SJSA1 (cell line): ENCODE results near the gene CUBN. TPM values are rescaled to one million over a fixed set of nuclear protein-coding genes. Genes with fewer than 3 reads are reported as not detected.

ENCODE experiments used
- DNase-seq, 2 experiments: peaks; one replicate each; pipeline ENCODE4 v3.0.0-alpha.2; 2015 to 2020; ENCODE audit warnings: low spot score in 2 of 2, low read depth in 1 of 2
- H3K27ac ChIP-seq: fragments of 250-450 bp; sonication (Bioruptor Pico); 2 replicates; pipeline ENCODE4 v1.5.1; 2020; ENCODE audit warnings: mild to moderate bottlenecking, moderate library complexity
- H3K27me3 ChIP-seq: fragments of 250-450 bp; sonication (Bioruptor Pico); replicated peaks from 2 replicates; pipeline ENCODE4 v1.5.1; 2020; ENCODE audit warnings: mild to moderate bottlenecking, moderate library complexity
- H3K36me3 ChIP-seq: fragments of 250-450 bp; sonication (Bioruptor Pico); 2 replicates; pipeline ENCODE4 v1.5.1; 2020; ENCODE audit warnings: mild to moderate bottlenecking
- H3K4me1 ChIP-seq: fragments of 250-450 bp; sonication (Bioruptor Pico); replicated peaks from 2 replicates; pipeline ENCODE4 v1.6.1; 2021; ENCODE audit warnings: mild to moderate bottlenecking
- H3K4me3 ChIP-seq: fragments of 250-450 bp; sonication (Bioruptor Pico); 2 replicates; pipeline ENCODE4 v1.5.1; 2020; ENCODE audit warnings: mild to moderate bottlenecking
- H3K9me3 ChIP-seq: fragments of 250-450 bp; sonication (Bioruptor Pico); replicated peaks from 2 replicates; pipeline ENCODE4 v1.5.1; 2020; ENCODE audit warnings: mild to moderate bottlenecking
- total RNA-seq: library from RNA; depleted of rRNA; stranded (reverse); fragments of >200 nt; shearing (Covaris generic); gene quantifications from 2 replicates; pipeline ENCODE4 v1.2.3, GENCODE V29; 2014

Gene CUBN
- total RNA-seq, 1 experiment from 2014 or later: 0.74 TPM

DNA sequence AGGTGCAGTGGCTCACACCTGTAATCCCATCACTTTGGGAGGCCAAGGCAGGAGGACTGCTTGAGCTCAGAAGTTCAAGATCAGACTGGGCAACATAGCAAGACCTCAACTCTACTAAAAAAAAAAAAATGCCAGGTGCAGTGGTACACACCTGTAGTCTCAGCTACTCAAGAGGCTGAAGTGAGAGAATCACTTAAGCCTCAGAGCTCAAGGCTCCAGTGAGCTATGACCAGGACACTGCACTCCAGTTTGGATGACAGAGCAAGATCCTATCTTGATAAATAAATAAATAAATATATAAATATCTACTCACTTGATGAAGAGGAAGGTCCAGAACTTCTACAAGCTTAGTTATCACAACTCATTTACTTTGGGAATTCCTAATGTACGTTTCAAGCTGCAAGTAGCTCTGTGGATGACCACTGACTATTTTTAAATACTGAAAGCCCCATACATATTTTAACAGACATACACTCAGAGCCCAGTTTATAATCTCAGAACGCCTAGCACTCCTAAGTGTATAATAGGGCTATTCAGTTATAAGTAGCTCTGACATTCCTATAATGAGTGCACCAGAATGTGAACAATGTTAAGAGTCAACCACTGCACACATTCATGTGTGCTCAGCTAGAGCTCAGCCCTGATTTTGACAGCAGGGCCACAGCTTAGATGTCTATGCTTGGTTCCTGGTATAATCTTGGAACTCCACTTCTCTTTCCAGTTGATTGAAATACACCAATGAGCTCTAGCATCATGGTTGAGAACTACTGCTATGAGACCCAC, 119.1 kb downstream of the CUBN start:
- H3K36me3 ChIP-seq: no peaks in the 10 kb centered on the region
- H3K27ac ChIP-seq: no peak overlapping the region
- no peaks in the 10 kb centered on the region for H3K27me3 ChIP-seq
- no peak for DNase-seq
- H3K4me3 ChIP-seq: no peak overlapping the region
- peaks cover 3% of the 10 kb centered on the region; the same call in 1 of the 2 replicates for H3K9me3 ChIP-seq
- H3K4me1 ChIP-seq: peaks cover 21% of the 10 kb centered on the region

DNA sequence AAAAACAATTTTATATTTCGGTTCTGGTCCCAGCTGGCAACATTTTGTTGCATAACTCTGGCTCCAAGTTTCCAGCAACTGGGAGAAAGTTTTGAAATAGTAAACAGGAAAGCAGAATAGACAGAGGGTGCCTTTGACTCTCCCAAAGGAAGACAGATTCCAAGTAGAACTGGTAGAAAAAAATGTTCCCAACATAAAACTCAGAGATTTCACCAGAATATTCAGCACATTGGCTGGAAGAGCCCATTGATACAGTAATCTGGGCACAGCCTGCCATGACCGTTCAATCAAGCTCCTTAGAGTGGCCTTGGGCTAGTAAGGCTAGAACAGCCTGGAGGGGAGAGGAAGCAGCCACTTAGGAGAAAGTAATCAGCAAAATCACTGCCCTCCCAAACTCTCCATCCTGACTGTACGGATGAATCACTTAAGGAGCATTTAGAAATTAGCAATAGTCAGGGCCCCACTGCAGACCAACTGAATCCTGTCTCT, 120.4 kb downstream of the CUBN start:
- Histone ChIP-seq H3K27ac (peak overlapping the region; percentile 65), H3K4me1 (peaks cover 21% of the 10 kb centered on the region), H3K4me3 (no peak overlapping the region), H3K27me3 (no peaks in the 10 kb centered on the region), H3K9me3 (peaks cover 3% of the 10 kb centered on the region; the same call in 1 of the 2 replicates), H3K36me3 (no peaks in the 10 kb centered on the region)
- DNase-seq: peak; percentile 55 to 57

DNA sequence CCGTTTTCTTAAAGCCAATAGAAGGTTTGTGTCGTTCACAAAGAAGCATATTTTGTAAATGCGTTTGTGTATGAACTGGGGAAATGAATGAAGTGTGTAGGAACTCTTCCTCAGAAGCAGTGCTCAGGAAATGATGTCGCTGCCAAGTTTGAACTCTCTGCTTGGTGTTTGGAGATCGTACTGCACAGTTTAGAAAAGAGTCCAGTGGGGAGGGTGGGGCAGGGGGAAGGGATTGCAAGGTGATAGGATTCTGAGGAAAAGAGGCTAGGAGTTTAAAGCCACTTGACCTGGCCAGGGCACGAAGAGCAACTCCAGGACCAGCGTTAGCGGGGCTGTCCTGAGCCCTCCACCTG, 122.2 kb downstream of the CUBN start:
- Histone ChIP-seq H3K4me1 (peaks cover 28% of the 10 kb centered on the region), H3K27me3 (no peaks in the 10 kb centered on the region), H3K36me3 (no peaks in the 10 kb centered on the region), H3K9me3 (peaks cover 3% of the 10 kb centered on the region; the same call in 1 of the 2 replicates), H3K4me3 (no peak overlapping the region), H3K27ac (no peak overlapping the region)
- DNase-seq: no peak

DNA sequence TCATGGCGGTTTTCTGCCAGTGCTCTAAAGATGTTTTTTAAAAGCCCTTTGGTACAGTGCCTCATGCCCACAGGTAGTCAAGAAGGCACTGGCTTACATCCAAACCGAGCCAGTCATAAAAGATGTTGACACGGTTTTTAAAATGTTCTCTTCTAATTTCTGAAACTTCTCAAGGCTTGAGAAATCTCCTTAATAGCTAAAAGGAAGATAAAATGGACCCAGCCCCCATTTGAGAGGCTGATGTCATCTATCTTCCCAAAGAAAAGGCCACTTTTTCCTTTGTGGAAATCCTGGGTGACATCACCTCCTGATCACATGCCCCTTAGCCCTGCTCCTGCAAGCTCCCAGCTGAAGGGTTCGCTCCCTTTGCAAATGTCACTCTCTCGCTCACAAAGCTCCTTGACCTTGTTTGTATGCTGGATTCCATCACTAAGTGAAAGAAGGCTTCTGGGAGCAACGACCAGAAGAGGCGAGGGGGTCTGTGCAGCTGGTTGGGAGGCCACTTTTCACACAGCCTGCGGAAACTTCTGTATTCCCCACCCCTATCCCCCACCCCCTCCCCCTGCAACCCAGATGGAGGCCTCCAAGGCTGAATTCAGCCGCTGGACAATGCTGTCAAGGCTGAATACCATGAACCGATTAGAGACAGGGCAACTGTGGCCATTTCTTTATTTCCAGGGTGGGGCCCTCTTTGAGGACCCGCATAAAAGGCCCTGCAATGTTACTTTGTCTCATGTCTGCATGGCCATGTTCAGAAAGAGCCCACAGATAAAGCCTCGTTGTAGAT, 122.8 kb downstream of the CUBN start:
- no peaks in the 10 kb centered on the region for H3K36me3 ChIP-seq
- H3K27ac ChIP-seq: 0 out of 2 replicates have a peak overlapping the region, but pooled peaks have one; percentile 11
- H3K4me3 ChIP-seq: no peak overlapping the region
- H3K9me3 ChIP-seq: peaks cover 3% of the 10 kb centered on the region; the same call in 1 of the 2 replicates
- H3K27me3 ChIP-seq: no peaks in the 10 kb centered on the region
- peaks cover 29% of the 10 kb centered on the region for H3K4me1 ChIP-seq
- no peak for DNase-seq

DNA sequence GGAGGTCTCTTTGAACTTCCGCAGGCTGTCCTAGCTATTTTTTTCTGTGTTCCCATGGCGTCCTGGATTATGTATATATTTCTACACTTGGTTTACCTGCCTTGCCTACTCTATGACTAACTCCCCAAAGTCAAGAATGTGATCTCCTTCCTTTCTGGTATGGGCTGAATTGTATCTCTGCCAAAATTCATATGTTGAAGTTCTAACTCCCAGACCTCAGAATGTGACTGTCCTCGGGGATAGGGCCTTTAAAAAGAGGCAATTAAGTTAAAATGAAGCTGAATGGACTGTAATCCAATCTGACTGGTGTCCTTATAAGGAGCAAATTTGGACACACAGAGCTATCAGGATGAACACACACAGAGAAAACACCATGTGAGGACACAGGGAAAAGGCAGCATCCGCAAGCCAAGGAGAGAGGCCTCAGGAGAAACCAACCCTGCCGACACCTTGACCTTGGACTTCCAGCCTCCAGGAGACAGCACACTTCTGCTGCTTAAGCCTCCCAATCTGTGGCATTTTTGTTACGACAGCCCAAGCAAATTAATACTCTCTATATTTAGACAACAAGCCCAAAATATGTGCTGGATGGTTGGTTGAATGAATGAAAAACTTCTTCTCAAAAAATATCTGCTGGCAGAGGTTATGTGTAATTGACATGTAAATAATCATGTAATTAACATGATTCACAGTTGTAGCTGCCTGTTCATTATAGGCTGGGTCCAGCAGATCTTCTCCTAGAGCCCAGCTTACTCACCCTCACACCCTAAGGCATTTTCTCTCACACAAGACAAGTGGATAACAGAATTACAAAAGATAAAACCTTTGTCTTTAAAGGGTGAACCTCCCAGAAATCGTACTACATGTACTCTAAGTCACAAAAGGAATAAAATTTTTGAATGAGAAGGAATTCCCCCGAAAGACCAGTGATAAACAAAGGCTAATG, 123.7 kb downstream of the CUBN start:
- Histone ChIP-seq H3K4me3 (no peak overlapping the region), H3K9me3 (peaks cover 3% of the 10 kb centered on the region; the same call in 1 of the 2 replicates), H3K4me1 (peaks cover 29% of the 10 kb centered on the region), H3K27me3 (no peaks in the 10 kb centered on the region), H3K36me3 (no peaks in the 10 kb centered on the region), H3K27ac (0 out of 2 replicates have a peak overlapping the region, but pooled peaks have one; percentile 11)
- no peak for DNase-seq

DNA sequence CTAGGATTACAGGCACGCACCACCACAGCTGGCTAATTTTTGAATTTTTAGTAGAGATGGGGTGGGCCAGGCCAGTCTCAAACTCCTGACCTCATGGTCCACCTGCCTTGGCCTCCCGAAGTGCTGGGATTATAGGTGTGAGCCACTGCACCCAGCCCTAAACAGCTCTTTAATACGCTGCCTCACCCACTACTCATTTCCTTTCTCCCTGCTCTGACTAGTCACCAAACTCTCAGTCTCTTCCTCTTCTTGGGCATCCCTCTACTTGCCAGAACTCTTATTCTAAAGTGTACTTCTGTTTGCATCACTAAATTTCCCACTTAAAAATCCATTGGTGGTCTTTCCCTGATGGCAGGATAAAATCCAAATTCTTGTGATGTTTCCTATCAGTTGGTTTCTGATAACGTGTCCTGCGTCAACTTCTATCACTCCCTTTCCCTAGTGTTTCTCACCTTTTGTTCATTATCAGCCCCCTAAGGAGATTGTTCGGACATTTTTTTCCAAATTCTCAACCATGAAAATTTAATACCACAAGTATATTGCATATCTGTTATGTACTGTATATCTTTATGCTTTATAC, 124.7 kb downstream of the CUBN start:
- Histone ChIP-seq H3K27me3 (no peaks in the 10 kb centered on the region), H3K9me3 (0 out of 2 replicates have a peak, but pooled peaks cover 3% of the 10 kb centered on the region), H3K4me1 (peaks cover 26% of the 10 kb centered on the region), H3K36me3 (no peaks in the 10 kb centered on the region), H3K4me3 (no peak overlapping the region), H3K27ac (no peak overlapping the region)
- DNase-seq: no peak

DNA sequence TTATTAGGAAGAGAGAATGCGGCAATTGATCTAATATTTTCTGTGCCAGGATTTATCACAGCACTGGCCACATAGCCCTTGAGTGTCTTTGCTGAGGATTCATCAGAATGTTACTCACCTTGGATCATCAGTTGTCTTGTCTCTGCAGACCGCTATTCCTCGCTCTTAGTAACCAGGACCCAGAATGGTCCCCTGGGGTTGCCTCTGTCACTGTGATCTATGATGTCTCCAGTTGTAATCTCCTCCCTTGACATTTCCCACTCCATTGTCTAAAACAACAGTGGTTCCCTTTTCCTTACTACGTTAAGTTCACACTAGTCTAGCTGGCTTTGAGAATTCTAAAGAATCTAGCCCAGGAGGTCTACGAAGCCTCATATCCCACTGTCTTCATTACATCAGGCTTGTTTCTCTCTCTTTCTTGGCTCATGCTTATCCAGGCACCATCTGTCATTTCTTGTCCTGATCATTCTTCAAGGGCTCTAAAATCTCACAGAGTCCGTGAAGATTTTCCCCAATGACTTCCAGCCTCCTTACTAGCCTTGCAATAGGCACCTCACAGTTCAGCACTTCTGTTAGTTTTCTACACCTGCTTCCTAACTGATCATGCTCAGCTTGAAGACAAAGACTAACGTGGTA, 125.8 kb downstream of the CUBN start:
- Histone ChIP-seq H3K4me3 (no peak overlapping the region), H3K27me3 (no peaks in the 10 kb centered on the region), H3K4me1 (peaks cover 14% of the 10 kb centered on the region), H3K9me3 (no peaks in the 10 kb centered on the region), H3K36me3 (no peaks in the 10 kb centered on the region), H3K27ac (no peak overlapping the region)
- no peak for DNase-seq

DNA sequence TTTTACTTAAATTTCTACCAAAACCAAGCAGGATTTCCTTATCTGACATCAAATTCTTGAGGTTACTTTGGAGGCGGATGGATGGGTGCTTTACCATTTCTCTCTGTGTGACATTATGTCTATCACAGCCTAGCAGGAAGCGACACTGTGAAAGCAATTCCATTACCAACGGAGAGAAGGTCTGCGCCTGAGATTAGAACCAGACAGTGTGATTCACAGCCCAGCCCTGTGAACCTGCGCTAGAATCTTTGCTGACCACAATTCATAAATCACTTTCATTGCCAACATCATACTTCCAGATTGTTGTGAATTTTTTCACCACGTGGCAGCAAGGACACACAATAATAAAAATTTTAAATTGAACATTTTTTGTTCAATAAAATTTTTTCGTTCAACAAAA, 126.5 kb downstream of the CUBN start:
- no peak for DNase-seq
- H3K9me3 ChIP-seq: no peaks in the 10 kb centered on the region
- peaks cover 17% of the 10 kb centered on the region for H3K4me1 ChIP-seq
- no peak overlapping the region for H3K27ac ChIP-seq
- no peaks in the 10 kb centered on the region for H3K36me3 ChIP-seq
- H3K4me3 ChIP-seq: no peak overlapping the region
- no peaks in the 10 kb centered on the region for H3K27me3 ChIP-seq

DNA sequence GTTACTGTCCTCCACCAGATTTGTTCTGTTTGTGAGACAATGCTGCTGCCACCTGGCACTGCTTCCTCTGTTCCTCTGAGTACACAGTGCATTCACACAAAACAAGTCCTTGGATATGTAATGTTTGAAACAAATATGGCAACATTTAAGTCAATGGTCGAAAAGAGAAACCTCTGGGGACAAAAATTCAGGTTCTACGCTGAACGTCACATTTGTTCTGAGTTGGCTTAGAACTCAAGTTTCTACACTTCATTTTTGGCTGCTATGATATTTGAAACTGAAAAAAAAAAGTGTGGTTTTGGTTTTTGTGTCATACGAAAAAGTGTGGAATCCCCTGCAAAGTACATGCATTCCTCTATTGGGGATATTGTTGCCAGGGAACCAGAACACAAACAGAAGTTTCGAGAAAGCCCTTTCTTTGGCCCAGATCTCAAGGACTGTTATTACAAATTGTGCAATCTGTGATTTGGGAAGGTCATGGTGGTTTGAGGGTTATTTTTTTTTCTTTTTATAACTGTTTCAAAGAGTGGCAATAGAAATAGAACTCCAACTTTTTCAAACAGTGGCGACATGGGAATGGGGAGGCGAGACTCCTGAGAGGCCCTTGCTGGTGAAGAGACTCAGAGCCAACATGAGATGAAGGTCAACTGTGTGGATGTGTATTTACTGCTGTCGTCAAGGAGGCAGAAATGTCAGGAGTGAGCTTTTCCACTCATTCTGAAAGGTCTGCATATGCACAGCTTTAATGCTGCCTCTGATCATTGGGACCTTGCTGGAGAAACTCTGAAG, 127.5 kb downstream of the CUBN start:
- Histone ChIP-seq H3K36me3 (no peaks in the 10 kb centered on the region), H3K4me1 (peaks cover 17% of the 10 kb centered on the region), H3K4me3 (no peak overlapping the region), H3K9me3 (no peaks in the 10 kb centered on the region), H3K27ac (no peak overlapping the region), H3K27me3 (no peaks in the 10 kb centered on the region)
- no peak for DNase-seq

DNA sequence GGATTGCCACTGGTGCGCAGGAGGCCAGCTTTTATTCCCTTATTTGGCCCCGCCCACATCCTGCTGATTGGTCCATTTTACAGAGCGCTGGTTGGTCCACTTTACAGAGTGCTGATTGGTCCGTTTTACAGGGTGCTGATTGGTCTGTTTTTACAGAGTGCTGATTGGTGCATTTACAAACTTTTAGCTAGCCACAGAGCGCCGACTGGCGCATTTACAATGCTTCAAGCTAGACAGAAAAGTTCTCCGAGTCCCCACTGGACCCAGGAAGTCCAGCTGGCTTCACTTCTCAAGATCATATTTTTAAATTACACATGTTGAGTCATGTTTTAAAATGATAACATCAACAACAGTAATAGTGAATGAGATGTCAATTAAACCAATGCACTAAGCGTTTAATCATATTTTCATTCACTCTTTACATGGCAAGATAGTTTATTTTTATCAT, 128.3 kb downstream of the CUBN start:
- Histone ChIP-seq H3K9me3 (no peaks in the 10 kb centered on the region), H3K4me3 (no peak overlapping the region), H3K36me3 (no peaks in the 10 kb centered on the region), H3K4me1 (peaks cover 19% of the 10 kb centered on the region), H3K27ac (no peak overlapping the region), H3K27me3 (no peaks in the 10 kb centered on the region)
- DNase-seq: no peak

DNA sequence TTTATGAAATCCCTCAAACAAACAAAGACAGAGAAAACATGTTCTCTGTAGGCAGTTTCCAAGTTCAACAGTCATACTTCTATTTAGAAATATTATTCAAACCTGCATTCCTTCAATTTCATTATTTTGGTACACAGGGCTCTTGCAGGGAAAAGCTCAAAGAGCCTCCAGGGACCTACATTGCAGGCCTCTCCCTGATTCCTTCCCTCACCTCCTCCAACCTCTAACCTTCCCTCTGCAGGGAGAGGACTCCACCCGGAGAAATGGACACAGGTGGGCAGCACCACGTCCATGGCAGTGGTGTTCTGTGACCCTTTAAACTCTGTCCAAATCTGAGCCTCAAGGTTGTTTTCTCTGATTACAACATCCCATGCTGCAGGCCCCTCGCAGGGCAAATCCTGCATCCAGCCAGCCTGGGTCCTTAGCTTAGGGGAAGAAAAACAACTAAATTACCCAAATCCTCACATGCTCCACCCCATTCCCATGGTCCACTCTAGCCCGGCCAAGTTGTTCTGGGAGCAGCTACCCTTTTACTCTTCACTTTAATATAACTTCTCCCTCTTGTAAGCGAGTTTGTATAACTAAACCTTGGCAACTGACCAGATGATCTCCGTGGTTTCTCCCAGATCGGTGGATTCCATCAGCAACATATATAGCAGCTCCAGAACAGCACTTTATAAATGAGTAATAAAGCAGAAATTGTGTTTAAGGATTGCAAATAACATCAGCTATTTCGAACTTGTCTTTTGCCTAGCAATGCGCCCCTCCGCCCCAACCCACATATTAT, 129.8 kb downstream of the CUBN start:
- Histone ChIP-seq H3K9me3 (no peaks in the 10 kb centered on the region), H3K27me3 (no peaks in the 10 kb centered on the region), H3K36me3 (no peaks in the 10 kb centered on the region), H3K4me1 (peaks cover 24% of the 10 kb centered on the region), H3K4me3 (no peak overlapping the region), H3K27ac (no peak overlapping the region)
- no peak for DNase-seq
